GM21515 (cell line): ENCODE measurements around the gene THSD4.

Experiments
- ATAC-seq: cut with Tn5 transposase; IDR thresholded peaks from one replicate; pipeline ENCODE4 v1.9.1; 2021; ENCODE audit not compliant: unreplicated experiment

Gene THSD4

DNA sequence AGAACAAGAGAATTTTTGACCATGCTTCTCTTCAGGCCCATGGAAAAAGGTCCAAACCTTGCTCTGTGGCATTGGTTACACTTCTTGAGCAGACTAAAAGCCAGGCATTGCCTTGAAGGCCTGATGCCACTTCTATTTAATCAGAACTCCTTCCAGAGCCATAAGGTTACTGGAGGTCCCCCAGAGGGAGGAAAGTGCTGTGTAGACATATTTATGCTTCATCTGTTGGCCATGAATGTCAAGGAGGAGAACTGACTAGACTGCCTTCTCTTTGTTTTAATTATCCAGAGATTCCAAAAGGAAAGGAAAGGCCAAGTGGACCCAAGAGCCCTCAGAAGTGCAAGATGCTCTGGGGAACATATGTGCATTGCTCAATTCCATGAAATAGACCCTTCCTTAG, 402.5 kb downstream of the THSD4 start:
- no peak for ATAC-seq

DNA sequence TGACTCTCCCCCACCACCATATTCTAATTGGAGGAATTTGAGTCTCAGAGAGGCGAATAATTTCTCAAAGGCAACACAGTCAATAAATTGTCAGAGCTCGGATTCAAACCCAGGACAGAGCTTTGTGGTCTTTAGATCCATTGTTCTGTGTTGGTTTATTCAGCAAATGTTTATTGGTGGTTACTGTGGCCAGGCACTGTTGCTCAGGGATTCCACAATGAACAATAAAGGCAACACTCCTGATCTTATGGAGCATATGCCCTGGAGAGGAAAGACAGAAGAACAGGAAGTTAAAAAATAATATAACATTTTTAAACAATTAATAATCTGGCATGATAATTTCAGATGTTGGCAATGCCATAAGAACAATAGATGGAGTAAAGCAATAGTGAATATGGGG, 403.4 kb downstream of the THSD4 start:
- no peak for ATAC-seq

DNA sequence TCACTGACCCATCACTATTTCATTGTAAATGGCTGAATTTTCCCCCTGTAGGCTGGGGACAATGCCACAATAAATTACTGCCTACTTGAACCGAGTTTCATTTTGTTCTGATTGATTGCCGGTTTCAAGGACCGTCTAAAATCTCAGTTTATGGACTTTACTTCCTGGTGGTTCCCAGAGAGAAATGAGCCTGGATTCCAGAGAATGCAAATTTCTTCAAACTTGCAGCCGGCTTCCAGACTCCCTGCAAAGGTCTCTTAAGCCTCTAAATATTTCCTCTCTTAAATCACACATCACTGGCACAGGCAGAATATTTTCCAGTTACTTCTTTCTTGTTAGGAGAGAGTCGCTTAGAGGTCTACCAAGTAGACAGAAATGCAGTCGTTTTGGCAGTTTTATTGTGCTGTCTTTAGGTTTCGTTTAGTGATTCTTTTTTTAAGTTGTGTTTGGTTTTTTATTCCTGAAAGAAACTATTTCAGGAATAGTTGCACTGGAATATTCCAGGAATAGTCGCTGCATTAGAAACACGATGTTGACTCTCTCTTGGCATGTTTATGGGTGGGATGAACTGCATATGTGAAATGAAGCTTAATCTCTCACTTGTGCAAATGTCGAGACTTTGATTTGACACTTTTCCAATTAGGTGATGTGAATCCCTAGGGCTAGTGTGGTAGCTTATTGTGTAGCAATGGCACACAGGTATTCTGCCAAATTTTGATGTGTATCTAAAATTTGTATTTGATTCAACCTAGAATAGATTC, 411.0 kb downstream of the THSD4 start:
- no peak for ATAC-seq

DNA sequence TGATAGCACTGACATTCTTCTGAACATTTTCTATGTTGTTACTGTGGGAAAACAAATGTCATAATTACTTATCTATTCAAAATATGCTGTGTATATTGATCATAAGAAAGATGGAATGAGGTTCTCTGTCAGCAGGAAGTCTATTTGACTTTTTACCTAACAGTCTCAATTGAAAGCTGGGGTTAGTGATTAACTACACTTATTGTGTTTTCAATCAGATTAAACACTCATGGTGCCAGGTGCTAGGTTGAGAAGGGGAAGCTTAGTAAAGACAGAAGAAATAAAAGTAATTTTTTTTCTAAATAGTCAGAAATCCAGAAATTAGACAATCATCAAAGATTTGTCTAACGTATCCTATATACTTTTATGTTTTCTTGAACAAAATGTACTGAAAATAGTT, 414.1 kb downstream of the THSD4 start:
- no peak for ATAC-seq

DNA sequence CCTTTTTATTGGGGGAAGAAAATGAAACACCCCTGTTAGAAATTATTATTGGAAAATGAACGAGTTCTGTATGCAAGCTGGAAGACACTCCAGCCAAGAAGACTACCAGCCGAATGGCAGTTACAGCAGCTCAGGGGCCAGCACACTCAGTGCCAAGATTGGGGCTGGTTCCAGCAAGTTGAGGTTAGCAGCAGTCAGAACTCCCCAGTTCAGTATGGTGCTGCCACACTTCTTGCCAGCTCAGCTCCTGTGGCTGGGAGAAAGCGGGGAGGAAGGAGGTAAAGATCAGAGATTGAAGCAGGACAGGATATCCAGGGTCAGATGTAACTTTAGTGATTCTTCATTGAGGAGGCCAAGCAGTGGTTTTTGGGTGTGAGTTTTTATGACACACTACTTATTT, 414.8 kb downstream of the THSD4 start:
- no peak for ATAC-seq

DNA sequence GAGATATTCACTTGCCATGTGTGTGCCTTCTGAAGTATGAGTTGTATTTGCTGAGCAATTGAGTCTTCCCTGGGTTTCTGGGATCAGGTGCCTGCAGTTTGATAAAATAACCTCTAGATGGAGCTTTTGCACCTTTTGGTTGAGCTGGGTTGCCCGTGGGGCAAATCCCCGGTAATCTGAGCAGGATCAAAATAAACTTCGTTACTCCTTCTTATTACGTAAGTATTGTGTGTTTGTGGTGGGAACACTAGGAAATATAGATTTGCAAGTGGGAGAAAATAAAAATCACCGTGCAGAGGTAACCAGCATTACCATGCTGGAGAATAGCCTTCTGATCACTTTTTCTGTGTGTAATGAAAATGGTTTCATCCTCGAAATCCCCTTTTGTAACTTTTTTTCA, 417.7 kb downstream of the THSD4 start:
- no peak for ATAC-seq

DNA sequence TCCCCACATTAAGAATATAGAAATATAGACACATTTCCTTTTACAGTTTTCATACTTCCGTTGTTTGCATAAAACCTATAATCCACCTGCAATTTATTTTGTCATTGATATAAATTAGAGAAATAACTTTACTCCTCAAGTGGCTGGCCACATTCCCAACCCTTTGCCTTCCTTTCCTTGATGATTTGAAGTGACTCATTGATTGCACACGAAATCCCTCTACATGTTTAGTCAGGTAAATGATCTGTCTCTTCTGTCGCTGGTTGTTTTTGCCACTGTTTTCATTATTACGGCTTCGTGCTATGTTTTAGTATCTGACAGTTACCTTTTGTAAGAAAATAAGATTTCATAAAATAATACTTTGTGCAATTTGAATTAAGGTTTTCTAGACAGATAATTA, 422.9 kb downstream of the THSD4 start:
- no peak for ATAC-seq

DNA sequence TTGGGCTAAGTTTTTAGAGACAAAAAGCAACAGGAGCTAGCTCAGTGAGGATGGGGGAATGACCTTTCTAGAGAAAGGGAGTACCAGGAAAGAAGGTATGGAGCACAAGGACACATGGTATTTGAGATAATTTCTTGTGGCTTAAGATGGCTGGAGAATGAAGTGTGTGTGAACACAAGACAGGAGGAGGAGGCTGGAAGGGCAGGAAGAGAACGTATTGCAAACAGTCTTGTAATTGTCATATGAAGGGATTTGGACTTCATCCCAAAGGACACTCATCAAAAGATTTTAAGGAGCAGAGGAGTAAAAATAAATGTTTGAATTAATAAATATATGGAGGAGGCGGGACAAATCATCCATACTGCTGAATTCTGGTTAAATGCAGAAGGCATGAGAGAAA, 426.5 kb downstream of the THSD4 start:
- ATAC-seq, result no peak

DNA sequence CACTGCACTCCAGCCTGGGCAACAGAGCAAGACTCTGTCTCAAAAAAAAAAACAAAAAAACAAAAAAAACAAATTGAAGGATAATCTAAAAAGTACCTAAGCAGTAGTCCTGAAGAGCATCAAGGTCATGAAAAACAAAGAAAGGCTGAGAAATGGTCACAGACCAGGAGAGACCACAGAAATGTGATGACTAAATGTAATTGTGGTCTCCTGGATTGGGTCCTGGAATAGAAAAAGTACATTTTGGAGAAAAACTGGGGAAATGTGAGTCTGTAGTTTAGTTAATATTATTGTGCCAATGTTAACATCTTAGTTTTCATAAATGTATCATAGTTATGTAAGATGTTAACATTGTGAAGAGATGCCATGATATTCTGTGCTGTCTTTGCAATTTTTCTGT, 427.6 kb downstream of the THSD4 start:
- ATAC-seq, result no peak

DNA sequence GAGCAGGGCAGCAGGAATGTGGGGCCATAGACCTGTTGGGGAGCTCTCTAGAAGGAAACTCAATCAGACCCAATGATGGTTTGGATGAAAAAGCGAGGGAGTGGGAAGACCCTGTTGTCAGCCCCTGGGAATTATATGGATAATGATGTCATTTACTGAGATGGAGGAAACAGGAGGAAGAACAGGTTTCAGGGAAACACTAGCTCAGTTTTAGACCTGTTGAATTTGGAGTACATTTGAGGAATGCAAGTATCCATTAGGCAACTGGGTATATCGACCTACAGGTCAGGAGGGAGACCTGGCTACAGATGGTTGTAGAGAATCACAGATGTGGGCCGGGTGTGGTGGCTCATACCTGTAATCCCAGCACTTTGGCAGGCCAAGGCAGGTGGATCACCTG, 428.1 kb downstream of the THSD4 start:
- no peak for ATAC-seq

DNA sequence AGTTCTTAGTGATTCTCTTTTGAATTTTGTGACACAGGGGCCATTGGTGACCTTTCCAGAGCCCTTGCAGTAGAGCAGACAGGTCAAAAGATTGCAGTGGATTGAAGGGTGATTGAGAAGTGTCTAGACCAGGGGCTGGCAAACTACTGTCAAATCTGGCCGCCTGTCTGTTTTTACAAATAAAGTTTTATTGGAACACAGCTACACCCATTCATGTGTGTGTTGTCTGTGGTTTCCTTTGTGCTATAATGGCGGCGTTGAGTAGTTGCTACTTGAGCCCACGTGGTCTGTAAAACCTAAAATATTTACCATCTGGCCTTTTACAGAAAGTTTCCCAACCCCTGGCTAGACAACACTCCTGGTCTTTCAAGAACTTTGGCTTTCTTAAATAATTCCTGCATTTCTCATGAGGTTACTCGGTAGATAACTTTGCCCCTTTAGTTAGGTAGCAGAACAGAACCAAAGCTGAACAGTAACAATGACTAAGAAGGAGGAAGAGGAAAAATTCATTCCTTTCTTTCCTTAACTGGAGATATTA, 430.0 kb downstream of the THSD4 start:
- no peak for ATAC-seq

DNA sequence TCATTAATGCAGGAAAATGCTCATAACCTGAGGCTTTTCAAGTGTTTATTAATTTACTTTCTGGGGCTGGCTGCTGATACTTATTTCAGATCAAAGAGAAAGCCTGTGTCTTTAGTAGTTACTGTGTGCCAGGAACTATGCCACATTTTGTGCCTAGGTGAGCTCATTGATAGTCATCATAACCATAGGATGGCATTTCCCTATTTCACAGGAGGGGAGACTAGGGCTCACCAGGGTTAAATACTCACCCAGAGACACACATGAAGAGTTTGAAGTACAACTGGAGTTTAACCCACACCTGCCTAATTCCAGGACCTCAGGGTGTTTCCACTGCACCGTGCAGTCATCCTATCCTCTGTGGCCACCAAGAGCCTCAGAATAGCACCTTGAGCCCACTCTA, 430.7 kb downstream of the THSD4 start:
- ATAC-seq, result no peak

DNA sequence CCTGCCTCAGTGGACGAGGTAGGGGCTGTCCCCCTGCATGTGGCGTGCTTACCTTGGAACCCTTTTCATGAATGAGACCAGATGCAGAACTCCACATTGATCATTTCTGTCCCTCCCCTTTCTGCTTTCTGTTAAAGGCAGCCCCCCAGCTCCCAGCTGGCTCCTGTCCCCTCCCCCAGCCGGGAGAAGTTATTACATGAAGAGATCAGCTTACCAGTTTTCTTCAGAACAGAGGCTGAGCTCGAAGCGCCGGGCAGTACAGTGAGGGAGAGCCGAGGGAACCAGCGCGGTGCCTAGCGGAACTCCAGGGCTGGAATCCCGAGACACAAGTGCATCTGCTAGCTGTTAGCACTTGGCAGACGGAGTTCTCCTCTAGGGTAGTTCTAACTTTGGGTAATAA, 431.7 kb downstream of the THSD4 start:
- no peak for ATAC-seq

DNA sequence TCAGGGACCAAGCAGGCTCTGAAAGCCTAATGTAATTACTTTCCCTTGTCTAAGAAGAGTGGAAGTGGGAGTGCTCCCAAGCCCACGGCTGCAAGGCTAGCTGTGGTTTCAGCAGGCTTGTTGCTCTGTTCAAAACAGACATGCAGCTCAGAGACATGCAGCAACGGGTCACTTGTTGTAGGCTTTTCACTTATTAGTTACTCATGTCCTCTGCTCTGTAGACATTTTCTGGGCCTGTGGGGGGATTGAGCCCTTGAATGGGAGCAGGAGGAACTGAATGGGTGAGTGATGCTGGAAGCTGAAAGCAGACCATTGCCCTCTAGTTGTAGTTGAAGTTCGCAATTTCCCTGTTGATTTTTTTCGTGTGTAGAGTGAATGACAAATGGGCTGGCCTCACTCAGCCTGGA, 433.1 kb downstream of the THSD4 start:
- ATAC-seq, result no peak

DNA sequence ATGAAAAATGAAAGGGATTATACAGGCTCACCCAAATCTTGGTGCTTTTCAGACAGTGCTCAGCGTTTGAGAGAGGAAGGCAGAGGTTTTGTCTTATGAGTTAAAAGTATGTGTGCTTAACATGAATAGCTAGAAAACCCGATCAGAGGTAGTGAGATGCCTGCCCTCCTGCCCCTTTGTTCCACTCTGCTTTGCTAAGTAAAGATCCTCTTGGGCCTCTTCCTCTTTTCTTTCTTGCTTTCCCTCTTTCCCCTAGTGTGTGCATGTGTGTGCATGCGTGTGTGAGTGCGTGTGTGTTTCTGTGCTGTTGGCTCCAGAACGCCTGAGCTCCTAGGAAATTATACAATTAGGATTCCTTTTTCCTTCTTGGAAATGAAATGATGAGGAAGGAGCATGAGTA, 433.8 kb downstream of the THSD4 start:
- no peak for ATAC-seq

DNA sequence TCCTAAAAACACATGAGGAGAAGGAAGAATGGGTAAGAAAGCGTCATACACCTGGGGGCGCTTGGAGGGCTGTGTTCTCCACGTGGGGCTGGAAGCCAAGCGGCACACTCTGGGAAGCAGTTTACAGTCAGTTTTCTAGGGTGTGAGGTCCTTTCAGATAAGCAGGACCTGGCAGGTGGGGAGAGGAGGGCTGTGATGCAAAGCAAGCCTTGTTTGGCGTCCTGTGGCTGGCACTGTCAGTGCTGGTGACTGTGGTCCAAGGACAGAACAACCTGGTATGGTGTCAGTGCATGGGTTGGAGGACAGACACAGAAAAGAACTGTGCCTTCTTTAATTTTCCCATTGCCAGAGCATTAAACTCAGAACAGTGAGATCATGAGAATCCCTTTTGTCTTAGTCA, 434.4 kb downstream of the THSD4 start:
- ATAC-seq, result no peak

DNA sequence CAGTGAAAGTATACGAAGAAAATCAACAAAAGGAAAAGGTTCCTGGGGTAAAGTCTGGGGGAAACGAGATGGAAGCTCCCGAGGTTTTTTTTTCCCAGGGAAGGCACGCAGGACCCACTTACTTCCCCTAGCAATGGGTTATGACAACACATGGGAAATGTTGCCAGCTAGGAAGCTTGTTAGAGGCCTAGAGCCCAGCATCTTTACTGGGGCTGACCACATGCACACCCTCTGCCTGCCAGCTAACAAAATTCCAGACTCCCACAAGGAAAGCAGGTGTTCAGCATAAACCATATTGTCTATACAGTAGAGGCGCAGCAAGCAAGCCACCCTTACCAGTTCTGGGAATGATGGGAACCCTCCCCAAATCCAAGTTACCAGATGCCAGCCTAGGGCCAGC, 436.3 kb downstream of the THSD4 start:
- no peak for ATAC-seq

DNA sequence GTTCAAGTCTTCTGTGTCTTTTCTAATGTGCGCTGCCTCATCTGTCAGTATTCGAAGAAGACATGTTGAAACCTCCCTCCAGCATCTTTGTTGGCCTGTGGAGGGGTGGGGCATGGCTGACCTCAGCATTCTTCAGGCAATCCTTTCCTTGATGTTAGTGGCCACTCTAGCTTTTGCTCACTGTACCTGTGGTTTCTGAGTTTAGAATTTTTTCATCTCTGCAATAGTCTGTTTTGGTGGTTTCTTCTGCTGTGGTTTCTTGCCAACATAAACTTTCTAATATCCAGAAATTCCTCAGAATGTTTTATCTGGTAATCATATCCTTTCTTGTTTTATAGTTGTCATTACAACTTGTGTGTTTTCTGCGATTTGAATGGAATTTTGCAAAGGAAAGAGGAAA, 443.8 kb downstream of the THSD4 start:
- ATAC-seq, result no peak

DNA sequence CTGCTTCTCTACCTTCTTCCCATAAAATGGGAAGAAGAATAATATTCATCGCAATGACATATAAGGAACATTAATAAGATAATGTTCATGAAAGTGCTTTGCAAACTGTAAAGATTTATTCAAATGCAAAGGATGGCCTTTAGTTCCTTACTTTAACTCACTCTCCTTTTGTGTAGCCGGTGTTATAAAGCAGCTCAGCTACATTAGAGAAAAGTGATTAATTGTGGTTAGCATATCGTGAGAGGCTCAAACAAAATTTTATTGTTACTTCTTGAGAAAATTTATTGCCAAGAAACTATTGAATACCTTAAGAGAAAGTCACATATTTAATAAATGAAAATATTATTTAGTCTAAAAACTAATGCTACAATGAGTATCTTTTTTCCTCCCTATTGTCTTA, 444.3 kb downstream of the THSD4 start:
- no peak for ATAC-seq

DNA sequence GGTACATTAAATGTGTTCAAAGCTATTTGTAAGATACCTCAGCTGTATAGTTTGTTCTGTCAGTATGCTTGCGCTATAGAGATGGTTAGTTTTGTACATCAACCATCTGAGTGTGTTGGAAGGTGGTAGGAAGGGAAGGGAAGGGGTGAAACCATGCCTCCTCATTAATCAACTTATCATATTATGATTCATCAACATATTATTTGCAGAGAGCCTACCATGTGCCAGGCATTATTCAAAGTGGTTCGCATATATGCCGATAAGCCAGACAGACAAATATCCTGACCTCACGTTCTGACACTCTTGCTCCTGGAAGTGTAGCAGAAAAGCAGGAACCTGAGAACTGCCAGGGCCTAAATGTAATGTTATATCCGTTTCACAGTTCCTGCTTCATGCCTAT, 447.0 kb downstream of the THSD4 start:
- ATAC-seq, result no peak

DNA sequence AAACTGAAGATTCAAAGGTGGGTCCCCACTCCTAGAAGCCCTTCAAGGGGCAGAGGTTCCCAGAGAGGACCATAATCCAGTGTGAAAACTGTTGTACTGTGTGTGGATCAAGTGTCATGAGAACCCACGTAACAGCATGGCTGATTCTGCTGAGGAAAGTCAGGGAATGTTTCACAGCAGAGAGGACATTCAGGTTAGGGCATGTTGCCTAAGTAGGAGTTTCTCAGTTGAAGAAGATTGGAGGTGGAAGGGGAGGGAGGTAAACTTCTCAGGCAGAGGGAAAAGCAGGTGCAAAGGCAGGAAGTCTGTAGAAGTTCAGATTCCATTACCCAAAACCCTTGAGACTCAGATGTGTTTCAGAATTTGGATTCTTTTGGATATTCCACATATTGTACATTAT, 448.9 kb downstream of the THSD4 start:
- no peak for ATAC-seq

DNA sequence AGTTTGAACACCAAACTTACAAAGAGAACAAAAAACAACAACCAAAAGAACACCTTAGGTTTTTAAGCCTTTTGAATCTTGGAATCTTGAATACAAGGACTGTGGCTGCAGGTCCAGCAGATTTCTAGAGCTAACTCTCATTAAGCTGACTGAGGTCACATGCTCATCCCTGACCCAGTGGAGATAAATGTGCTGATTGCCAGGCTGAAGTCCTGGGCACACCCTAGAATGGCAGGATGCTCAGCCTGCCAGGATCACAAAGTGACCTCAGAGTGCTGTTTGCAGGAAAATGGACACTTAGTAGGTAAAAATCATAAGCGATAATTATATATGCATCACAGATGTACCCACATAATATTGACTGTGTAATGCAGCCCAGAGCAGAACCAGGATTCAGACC, 449.7 kb downstream of the THSD4 start:
- ATAC-seq, result no peak

DNA sequence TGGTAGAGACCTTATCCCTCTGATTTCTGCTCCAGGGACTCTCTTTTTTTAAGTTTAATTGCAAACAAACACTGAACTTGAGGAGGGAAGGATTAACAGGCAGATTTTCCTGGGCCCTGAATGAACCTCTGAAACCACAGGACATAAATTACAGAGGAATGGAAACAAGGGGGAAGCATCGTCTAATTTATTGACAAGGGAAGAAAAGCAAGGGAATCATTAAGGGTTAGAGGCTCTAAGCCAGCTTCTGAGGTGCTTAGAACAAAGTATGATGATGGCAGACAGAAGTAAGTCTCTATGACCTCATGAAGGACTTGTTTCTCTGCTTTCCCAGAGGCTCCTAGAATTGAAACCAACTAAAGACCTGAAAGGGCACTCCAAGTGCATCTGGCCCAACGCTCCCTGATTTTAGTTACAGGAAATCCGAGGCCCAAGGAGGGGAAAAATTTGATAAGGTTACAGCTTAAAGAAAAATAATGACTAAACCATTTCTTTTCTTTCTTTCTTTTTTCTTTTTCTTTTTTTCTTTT, 450.4 kb downstream of the THSD4 start:
- no peak for ATAC-seq
